Measurements from ENCODE around the gene CDH12.

Gene CDH12

GRCh38 chr5:21773456-21773855 lies 1079.7 kb downstream of the CDH12 start:
- no peak for DNase-seq (ENCODE audit: low read depth)
- no peak for TF ChIP-seq CTCF (IDR thresholded peaks at IDR 0.05; ENCODE audit: insufficient read depth, low read depth, low read length, missing control alignments)
- no peak overlapping the region for H3K4me3 ChIP-seq (ENCODE audit: low read depth, low read length)

DNA sequence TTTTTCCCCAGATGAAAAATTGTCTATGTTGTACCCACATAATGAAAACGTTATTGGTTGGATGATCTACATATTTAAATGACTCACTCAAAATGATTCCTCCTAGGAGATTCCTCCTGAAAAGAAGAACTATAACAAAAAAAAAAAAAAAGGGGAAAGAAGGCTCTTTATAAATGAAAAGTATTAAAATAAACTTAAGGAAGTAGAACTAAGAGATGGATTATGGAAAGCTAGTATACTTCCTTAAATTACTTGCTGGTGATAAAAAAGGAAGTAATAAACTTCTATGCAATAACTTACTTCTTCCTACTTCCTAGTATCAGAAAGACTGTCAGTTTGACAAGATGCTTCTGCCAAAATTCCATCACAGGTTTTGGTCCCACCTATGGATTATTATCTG lies 1087.7 kb downstream of the CDH12 start:
- TF ChIP-seq CTCF (IDR thresholded peaks at IDR 0.05; ENCODE audit: insufficient read depth, low read depth, low read length, missing control alignments): no peak
- no peak overlapping the region for H3K4me3 ChIP-seq (ENCODE audit: low read depth, low read length)
- DNase-seq (ENCODE audit: low read depth): no peak

GRCh38 chr5:21739096-21739495 lies 1114.0 kb downstream of the CDH12 start:
- TF ChIP-seq CTCF (IDR thresholded peaks at IDR 0.05; ENCODE audit: insufficient read depth, low read depth, low read length, missing control alignments): no peak

DNA sequence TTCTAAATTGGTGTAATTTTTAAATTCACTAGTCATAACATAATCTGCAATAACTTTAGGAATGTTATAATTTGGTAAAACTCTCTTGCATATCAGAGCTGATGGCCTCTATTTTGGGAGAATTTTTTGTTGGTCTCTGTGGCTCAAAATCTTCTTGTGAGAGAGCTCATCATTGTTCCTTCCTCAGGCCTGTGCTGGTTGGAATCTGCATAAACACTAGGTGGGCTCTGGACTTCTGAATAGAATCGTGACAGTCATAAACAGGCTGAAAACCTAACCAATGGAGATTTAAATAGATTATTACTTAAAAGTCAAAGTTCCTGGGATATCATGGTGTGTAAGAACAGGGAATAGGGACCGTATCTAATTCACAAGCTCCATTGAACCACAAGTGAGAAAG lies 1129.6 kb downstream of the CDH12 start:
- no peak overlapping the region for H3K4me3 ChIP-seq (ENCODE audit: low read depth, low read length)
- no peak for DNase-seq (ENCODE audit: low read depth)
- TF ChIP-seq CTCF (IDR thresholded peaks at IDR 0.05; ENCODE audit: insufficient read depth, low read depth, low read length, missing control alignments): no peak

More at GRCh38 chr5:21739096-21739495, 1114.0 kb downstream of the CDH12 start:
- no peak overlapping the region for H3K4me3 ChIP-seq (ENCODE audit: low read depth, low read length)
- DNase-seq (ENCODE audit: low read depth): no peak

GRCh38 chr5:21711866-21712758 lies 1141.0 kb downstream of the CDH12 start:
- DNase-seq (ENCODE audit: low read depth): no peak
- no peak overlapping the region for H3K4me3 ChIP-seq (ENCODE audit: low read depth, low read length)
- no peak for TF ChIP-seq CTCF (IDR thresholded peaks at IDR 0.05; ENCODE audit: insufficient read depth, low read depth, low read length, missing control alignments)

- no peak for TF ChIP-seq CTCF (IDR thresholded peaks at IDR 0.05; ENCODE audit: insufficient read depth, low read depth, low read length, missing control alignments)
- H3K4me3 ChIP-seq (ENCODE audit: low read depth, low read length): no peak overlapping the region
- no peak for DNase-seq (ENCODE audit: low read depth)
Observed at GRCh38 chr5:21709770-21710169, 1143.4 kb downstream of the CDH12 start.
